Measurements from ENCODE around the gene HHAT. TPM values are rescaled to one million over a fixed set of nuclear protein-coding genes. Genes with fewer than 3 reads are reported as not detected.

The HHAT gene
- total and polyA plus RNA-seq, 9 of the 15 experiments (the other 6 are each of a cell fraction or from before 2014, with no cell fraction given) = 0.07 to 0.16 (median 0.13) TPM; not detected in 1

DNA sequence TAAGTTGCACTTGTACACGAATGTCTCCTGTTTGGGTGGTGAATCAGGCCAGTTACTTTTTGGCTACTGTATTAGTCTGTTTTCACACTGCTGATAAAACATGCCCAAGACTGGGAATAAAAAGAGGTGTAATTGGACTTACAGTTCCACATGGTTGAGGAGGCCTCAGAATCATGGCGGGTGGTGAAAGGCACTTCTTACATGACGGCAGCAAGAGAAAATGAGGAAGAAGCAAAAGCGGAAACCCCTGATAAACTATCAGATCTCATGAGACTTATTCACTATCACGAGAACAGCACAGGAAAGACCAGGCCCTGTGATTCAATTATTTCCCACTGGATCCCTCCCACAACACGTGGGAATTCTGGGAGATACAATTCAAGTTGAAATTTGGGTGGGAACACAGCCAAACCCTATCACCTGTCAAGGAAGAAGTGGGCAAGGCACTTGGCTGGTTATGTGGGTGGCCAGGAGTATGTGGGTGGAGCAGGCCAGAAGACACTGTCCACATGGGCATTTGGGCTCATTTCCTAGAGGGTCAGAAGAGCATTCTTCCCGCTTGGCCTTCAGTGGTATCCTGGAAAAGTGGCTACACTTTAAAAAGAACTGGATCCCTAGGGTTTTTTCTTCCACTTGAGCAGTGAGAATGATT is 228.8 kb downstream of the HHAT start:
- H3K4me1 ChIP-seq (replicated peaks in 1 of 2; ENCODE audit: control insufficient read depth in 2 of 2, insufficient read depth in 2 of 2, low read length in 2 of 2) = peaks cover 0 to 20% of the 10 kb centered on the region in 2 experiments; a peak in 3 of 5 replicates
- H3K27ac ChIP-seq (ENCODE audit: extremely low read depth, low read depth, low read length) = peak overlapping the region; percentile 48; the same call in 2 of the 3 replicates
- peak overlapping the region; percentile 26; the same call in 1 of the 2 replicates for H2AFZ ChIP-seq (ENCODE audit: low read depth, low read length)
- peak in 1 of 4 experiments; percentile 2 for DNase-seq (ENCODE audit: extremely low read depth in 1 of 4, low spot score in 3 of 4)
- no peaks in the 10 kb centered on the region for H4K20me1 ChIP-seq (replicated peaks; ENCODE audit: control insufficient read depth, insufficient read depth, low read length)
- no peak overlapping the region for H3K9ac ChIP-seq (ENCODE audit: insufficient read depth in 1 of 2, low read depth in 2 of 2, low read length in 2 of 2)
- CTCF ChIA-PET (ENCODE audit: low intra/inter-chr PET ratio) = no interaction called here
- in situ Hi-C loops (cut with MboI) (no loop called here), intact Hi-C loops (cut with micrococcal nuclease) (no loop called here)
- no peak overlapping the region for H3K4me3 ChIP-seq
- H3K79me2 ChIP-seq (ENCODE audit: control insufficient read depth, insufficient read depth, low read length) = no peaks in the 10 kb centered on the region
- POLR2A ChIA-PET = no interaction called here
- H3K27me3 ChIP-seq (ENCODE audit: control insufficient read depth in 2 of 2, insufficient read depth in 2 of 2, low read length in 2 of 2) = no peaks in the 10 kb centered on the region
- H3K9me1 ChIP-seq (ENCODE audit: control insufficient read depth, insufficient read depth, low read length) = no peaks in the 10 kb centered on the region
- WGBS (ENCODE audit: insufficient coverage, low coverage, missing lambda C conversion rate) = 7% methylated on average over 6 of the region's 7 CpGs
- no peak for ATAC-seq
- FAIRE-seq = no peak
- no peaks in the 10 kb centered on the region for H3K36me3 ChIP-seq (ENCODE audit: control insufficient read depth, insufficient read depth, low read length)
- H3K9me3 ChIP-seq (replicated peaks; ENCODE audit: control insufficient read depth, insufficient read depth, low read depth, low read length) = no peaks in the 10 kb centered on the region
- H3K4me2 ChIP-seq (ENCODE audit: insufficient read depth, low read length) = peak overlapping the region; percentile 39
- no TSS peak for BruUV-seq (replicated peaks)
- TF ChIP-seq, protein P1, sequence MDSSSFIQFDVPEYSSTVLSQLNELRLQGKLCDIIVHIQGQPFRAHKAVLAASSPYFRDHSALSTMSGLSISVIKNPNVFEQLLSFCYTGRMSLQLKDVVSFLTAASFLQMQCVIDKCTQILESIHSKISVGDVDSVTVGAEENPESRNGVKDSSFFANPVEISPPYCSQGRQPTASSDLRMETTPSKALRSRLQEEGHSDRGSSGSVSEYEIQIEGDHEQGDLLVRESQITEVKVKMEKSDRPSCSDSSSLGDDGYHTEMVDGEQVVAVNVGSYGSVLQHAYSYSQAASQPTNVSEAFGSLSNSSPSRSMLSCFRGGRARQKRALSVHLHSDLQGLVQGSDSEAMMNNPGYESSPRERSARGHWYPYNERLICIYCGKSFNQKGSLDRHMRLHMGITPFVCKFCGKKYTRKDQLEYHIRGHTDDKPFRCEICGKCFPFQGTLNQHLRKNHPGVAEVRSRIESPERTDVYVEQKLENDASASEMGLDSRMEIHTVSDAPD (CRISPR knock-in tag; IDR thresholded peaks at IDR 0.05) = no peak
- no peak for TF ChIP-seq TBP (optimal IDR thresholded peaks at IDR 0.05; ENCODE audit: low read depth, low read length)
- TF ChIP-seq SMC3 (conservative IDR thresholded peaks at IDR 0.05; ENCODE audit: insufficient read depth, low read depth, low read length) = no peak
- TF ChIP-seq, protein P2, sequence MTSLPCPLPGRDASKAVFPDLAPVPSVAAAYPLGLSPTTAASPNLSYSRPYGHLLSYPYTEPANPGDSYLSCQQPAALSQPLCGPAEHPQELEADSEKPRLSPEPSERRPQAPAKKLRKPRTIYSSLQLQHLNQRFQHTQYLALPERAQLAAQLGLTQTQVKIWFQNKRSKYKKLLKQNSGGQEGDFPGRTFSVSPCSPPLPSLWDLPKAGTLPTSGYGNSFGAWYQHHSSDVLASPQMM (CRISPR knock-in tag; IDR thresholded peaks at IDR 0.05) = no peak
- TF ChIP-seq MCM7 (IDR thresholded peaks at IDR 0.05) = no peak
- TF ChIP-seq, protein P3, sequence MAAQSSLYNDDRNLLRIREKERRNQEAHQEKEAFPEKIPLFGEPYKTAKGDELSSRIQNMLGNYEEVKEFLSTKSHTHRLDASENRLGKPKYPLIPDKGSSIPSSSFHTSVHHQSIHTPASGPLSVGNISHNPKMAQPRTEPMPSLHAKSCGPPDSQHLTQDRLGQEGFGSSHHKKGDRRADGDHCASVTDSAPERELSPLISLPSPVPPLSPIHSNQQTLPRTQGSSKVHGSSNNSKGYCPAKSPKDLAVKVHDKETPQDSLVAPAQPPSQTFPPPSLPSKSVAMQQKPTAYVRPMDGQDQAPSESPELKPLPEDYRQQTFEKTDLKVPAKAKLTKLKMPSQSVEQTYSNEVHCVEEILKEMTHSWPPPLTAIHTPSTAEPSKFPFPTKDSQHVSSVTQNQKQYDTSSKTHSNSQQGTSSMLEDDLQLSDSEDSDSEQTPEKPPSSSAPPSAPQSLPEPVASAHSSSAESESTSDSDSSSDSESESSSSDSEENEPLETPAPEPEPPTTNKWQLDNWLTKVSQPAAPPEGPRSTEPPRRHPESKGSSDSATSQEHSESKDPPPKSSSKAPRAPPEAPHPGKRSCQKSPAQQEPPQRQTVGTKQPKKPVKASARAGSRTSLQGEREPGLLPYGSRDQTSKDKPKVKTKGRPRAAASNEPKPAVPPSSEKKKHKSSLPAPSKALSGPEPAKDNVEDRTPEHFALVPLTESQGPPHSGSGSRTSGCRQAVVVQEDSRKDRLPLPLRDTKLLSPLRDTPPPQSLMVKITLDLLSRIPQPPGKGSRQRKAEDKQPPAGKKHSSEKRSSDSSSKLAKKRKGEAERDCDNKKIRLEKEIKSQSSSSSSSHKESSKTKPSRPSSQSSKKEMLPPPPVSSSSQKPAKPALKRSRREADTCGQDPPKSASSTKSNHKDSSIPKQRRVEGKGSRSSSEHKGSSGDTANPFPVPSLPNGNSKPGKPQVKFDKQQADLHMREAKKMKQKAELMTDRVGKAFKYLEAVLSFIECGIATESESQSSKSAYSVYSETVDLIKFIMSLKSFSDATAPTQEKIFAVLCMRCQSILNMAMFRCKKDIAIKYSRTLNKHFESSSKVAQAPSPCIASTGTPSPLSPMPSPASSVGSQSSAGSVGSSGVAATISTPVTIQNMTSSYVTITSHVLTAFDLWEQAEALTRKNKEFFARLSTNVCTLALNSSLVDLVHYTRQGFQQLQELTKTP (IDR thresholded peaks at IDR 0.05; ENCODE audit: low read depth in 1 of 2, partially characterized antibody in 2 of 2) = no peak
- TF ChIP-seq, protein P4, sequence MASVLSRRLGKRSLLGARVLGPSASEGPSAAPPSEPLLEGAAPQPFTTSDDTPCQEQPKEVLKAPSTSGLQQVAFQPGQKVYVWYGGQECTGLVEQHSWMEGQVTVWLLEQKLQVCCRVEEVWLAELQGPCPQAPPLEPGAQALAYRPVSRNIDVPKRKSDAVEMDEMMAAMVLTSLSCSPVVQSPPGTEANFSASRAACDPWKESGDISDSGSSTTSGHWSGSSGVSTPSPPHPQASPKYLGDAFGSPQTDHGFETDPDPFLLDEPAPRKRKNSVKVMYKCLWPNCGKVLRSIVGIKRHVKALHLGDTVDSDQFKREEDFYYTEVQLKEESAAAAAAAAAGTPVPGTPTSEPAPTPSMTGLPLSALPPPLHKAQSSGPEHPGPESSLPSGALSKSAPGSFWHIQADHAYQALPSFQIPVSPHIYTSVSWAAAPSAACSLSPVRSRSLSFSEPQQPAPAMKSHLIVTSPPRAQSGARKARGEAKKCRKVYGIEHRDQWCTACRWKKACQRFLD (CRISPR knock-in tag; IDR thresholded peaks at IDR 0.05) = peak; percentile 73; the same call in 1 of the 2 replicates
- TF ChIP-seq ZC3H4 (CRISPR knock-in tag; IDR thresholded peaks at IDR 0.05; ENCODE audit: borderline replicate concordance) = no peak
- TF ChIP-seq ZNF282 (CRISPR knock-in tag; IDR thresholded peaks at IDR 0.05) = no peak
- peak; percentile 67 for TF ChIP-seq ELF2 (CRISPR knock-in tag; IDR thresholded peaks at IDR 0.05)
- TF ChIP-seq SIN3B (IDR thresholded peaks at IDR 0.05; ENCODE audit: low read depth) = no peak
- TF ChIP-seq NUFIP1 (IDR thresholded peaks at IDR 0.05; ENCODE audit: partially characterized antibody) = no peak
- TF ChIP-seq ZNF232 (CRISPR knock-in tag; IDR thresholded peaks at IDR 0.05) = no peak
- no peak for TF ChIP-seq TSC22D4 (tag; IDR thresholded peaks at IDR 0.05)
- TF ChIP-seq TAF15 (IDR thresholded peaks at IDR 0.05; ENCODE audit: low read depth, low read length) = no peak
